HCT116 (cell line): ENCODE results near the gene NPB. TPM values are rescaled to one million over a fixed set of nuclear protein-coding genes. Genes with fewer than 3 reads are reported as not detected.

ENCODE experiments used
- ATAC-seq: fragments of 200-7000 bp; cut with Tn5 transposase; 2 replicates; pipeline ENCODE4 v1.9.1; 2020; ENCODE audit warnings: mild to moderate bottlenecking, moderate library complexity
- BruUV-seq: library from RNA; stranded (reverse); fragments of 400-500 nt; replicated peaks from 2 replicates; lab custom pipeline; 2021; lab: Mats Ljungman, UMichigan
- CTCF ChIA-PET: fragments of 300-600 bp; sonication (Branson Sonifier 250); formaldehyde crosslinking; loops from one replicate; lab custom pipeline; 2021; ENCODE audit warnings: antibody characterized with exemption; lab: Charles Lee
- POLR2A ChIA-PET: fragments of 300-600, 350-600 bp; sonication (Branson Sonifier 250); formaldehyde crosslinking; loops from one replicate; lab custom pipeline; 2021; ENCODE audit warnings: antibody characterized with exemption; lab: Charles Lee
- RAD21 ChIA-PET, 2 experiments: fragments of 300-600 bp; sonication (Branson Sonifier 250); formaldehyde crosslinking; loops; one replicate each; lab custom pipeline; 2023; ENCODE audit warnings: low total read pairs in 2 of 2; ENCODE audit not compliant: uncharacterized antibody in 2 of 2, unreplicated experiment in 2 of 2, low non-redundant PET in 1 of 2; lab: Charles Lee
- DNase-seq: peaks from one replicate; pipeline ENCODE4 v3.0.0-alpha.2; 2010; ENCODE audit warnings: low read depth, low spot score
- H2AFZ ChIP-seq: fragments of 200-600 bp; shearing (Covaris generic), sonication (generic); 2 replicates; pipeline ENCODE4 v1.6.1; 2017; ENCODE audit warnings: low read depth, mixed run types, mixed read lengths, antibody characterized with exemption, low read length; ENCODE audit not compliant: poor library complexity, severe bottlenecking
- H3K27ac ChIP-seq: 2 replicates; pipeline ENCODE4 v1.5.1; 2012; ENCODE audit warnings: low read depth, low read length
- H3K27me3 ChIP-seq: fragments of 200-600 bp; sonication (generic); 2 replicates; pipeline ENCODE4 v1.6.1; 2016; ENCODE audit warnings: mixed run types, low read length, mixed read lengths; ENCODE audit not compliant: insufficient read depth
- H3K36me3 ChIP-seq, 2 experiments: fragments of 200-500 bp in 1 of 2; fragments of 200-600 bp in 1 of 2; sonication (Bioruptor generic) in 1 of 2; sonication (generic) in 1 of 2; 2 replicates each; pipeline versions ENCODE4 v1.5.1 to v1.6.1; 2014 to 2016; ENCODE audit warnings: low read length in 2 of 2, inconsistent platforms in 1 of 2, mixed read lengths in 1 of 2, mixed run types in 1 of 2; ENCODE audit not compliant: insufficient read depth in 2 of 2, control insufficient read depth in 1 of 2
- H3K4me1 ChIP-seq, 2 experiments: fragments of 200-600 bp in 1 of 2; sonication (generic) in 1 of 2; 2 replicates each; pipeline versions ENCODE4 v1.5.1 to v1.6.1; 2012 to 2017; ENCODE audit warnings: low read length in 2 of 2, inconsistent platforms in 1 of 2, mild to moderate bottlenecking in 1 of 2, mixed read lengths in 1 of 2, mixed run types in 1 of 2, moderate library complexity in 1 of 2; ENCODE audit not compliant: insufficient read depth in 2 of 2, control insufficient read depth in 1 of 2
- H3K4me2 ChIP-seq: fragments of 200-600 bp; sonication (generic); 2 replicates; pipeline ENCODE4 v1.6.1; 2017; ENCODE audit warnings: mixed run types, low read length, mixed read lengths
- H3K4me3 ChIP-seq, 2 experiments: fragments of 200-600 bp in 1 of 2; sonication (generic) in 1 of 2; replicated peaks in 1 of 2; 2 replicates each; pipeline ENCODE4 v1.5.1; 2011 to 2016; ENCODE audit warnings: low read length in 2 of 2, control low read depth in 1 of 2, low read depth in 1 of 2, mild to moderate bottlenecking in 1 of 2, mixed read lengths in 1 of 2, mixed run types in 1 of 2
- H3K79me2 ChIP-seq: fragments of 200-600 bp; sonication (generic); 2 replicates; pipeline ENCODE4 v1.6.1; 2017; ENCODE audit warnings: mild to moderate bottlenecking, mixed run types, low read length, moderate library complexity, mixed read lengths; ENCODE audit not compliant: insufficient read depth
- H3K9ac ChIP-seq: fragments of 200-600 bp; sonication (generic); 2 replicates; pipeline ENCODE4 v1.6.1; 2016; ENCODE audit warnings: low read length, mixed read lengths
- H3K9me2 ChIP-seq: fragments of 200-600 bp; sonication (generic), shearing (Covaris generic); 2 replicates; pipeline ENCODE4 v1.6.1; 2017; ENCODE audit warnings: mixed run types, mild to moderate bottlenecking, moderate library complexity; ENCODE audit not compliant: insufficient read depth
- H3K9me3 ChIP-seq, 2 experiments: fragments of 200-500 bp in 1 of 2; fragments of 200-600 bp in 1 of 2; sonication (Bioruptor generic) in 1 of 2; sonication (generic) in 1 of 2; 2 replicates each; pipeline ENCODE4 v1.6.1; 2014 to 2017; ENCODE audit warnings: low read length in 2 of 2, mixed read lengths in 2 of 2, inconsistent platforms in 1 of 2, low read depth in 1 of 2, mild to moderate bottlenecking in 1 of 2, mixed run types in 1 of 2, moderate library complexity in 1 of 2; ENCODE audit not compliant: control insufficient read depth in 1 of 2, insufficient read depth in 1 of 2
- H4K20me1 ChIP-seq: fragments of 200-600 bp; sonication (generic), shearing (Covaris generic); 2 replicates; pipeline ENCODE4 v1.6.1; 2017; ENCODE audit warnings: mixed run types, mild to moderate bottlenecking, moderate library complexity; ENCODE audit not compliant: insufficient read depth
- ATF3 ChIP-seq: IDR thresholded peaks from 2 replicates; pipeline ENCODE4 v1.6.1; 2012
- CBX3 ChIP-seq: IDR thresholded peaks from 2 replicates; pipeline ENCODE4 v1.6.1; 2012; ENCODE audit warnings: low read depth
- CEBPB ChIP-seq: IDR thresholded peaks from 2 replicates; pipeline ENCODE4 v1.6.1; 2012; ENCODE audit warnings: low read depth
- CTCF ChIP-seq, 3 experiments: fragments of 200-600 bp in 1 of 3; sonication (generic) in 1 of 3; IDR thresholded peaks in 2 of 3; conservative IDR thresholded peaks in 1 of 3; 2 replicates each; pipeline ENCODE4 v1.5.1; 2012 to 2017; ENCODE audit warnings: low read depth in 2 of 3, low read length in 2 of 3, antibody characterized with exemption in 1 of 3, borderline replicate concordance in 1 of 3, control low read depth in 1 of 3, mild to moderate bottlenecking in 1 of 3, mixed read lengths in 1 of 3, mixed run types in 1 of 3, moderate library complexity in 1 of 3; ENCODE audit not compliant: insufficient read depth in 1 of 3
- EGR1 ChIP-seq: IDR thresholded peaks from 2 replicates; pipeline ENCODE4 v1.6.1; 2012; ENCODE audit warnings: low read depth
- ELF1 ChIP-seq: IDR thresholded peaks from 2 replicates; pipeline ENCODE4 v1.6.1; 2012; ENCODE audit warnings: low read depth, borderline replicate concordance
- EZH2 ChIP-seq: fragments of 200-600 bp; sonication (generic); IDR thresholded peaks from 2 replicates; pipeline ENCODE4 v1.6.1; 2017; ENCODE audit warnings: antibody characterized with exemption, mixed run types
- EZH2phosphoT487 ChIP-seq: fragments of 200-600 bp; IDR thresholded peaks from 2 replicates; pipeline ENCODE4 v1.6.1; 2018; ENCODE audit warnings: antibody characterized with exemption, borderline replicate concordance
- JUND ChIP-seq: IDR thresholded peaks from 2 replicates; pipeline ENCODE4 v1.6.1; 2012
- MAX ChIP-seq: IDR thresholded peaks from 2 replicates; pipeline ENCODE4 v1.6.1; 2012
- POLR2A ChIP-seq: IDR thresholded peaks from 2 replicates; pipeline ENCODE4 v1.7.0; 2011; ENCODE audit warnings: borderline replicate concordance; ENCODE audit not compliant: insufficient read depth, insufficient read length; ENCODE audit errors: extremely low read depth
- SIN3A ChIP-seq: IDR thresholded peaks from 2 replicates; pipeline ENCODE4 v1.6.1; 2012; ENCODE audit warnings: low read depth
- SRF ChIP-seq: IDR thresholded peaks from 2 replicates; pipeline ENCODE4 v1.6.1; 2012; ENCODE audit warnings: low read depth
- YY1 ChIP-seq: IDR thresholded peaks from 2 replicates; pipeline ENCODE4 v1.6.1; 2011; ENCODE audit warnings: low read length, low read depth, moderate library complexity, mild to moderate bottlenecking; ENCODE audit not compliant: insufficient replicate concordance; ENCODE audit errors: extremely low read depth
- ZFX ChIP-seq: fragments of 450-650 bp; IDR thresholded peaks from 2 replicates; pipeline ENCODE4 v1.6.1; 2017
- intact Hi-C: fragments of 100-400 bp; cut with micrococcal nuclease; formaldehyde crosslinking; loops from 2 replicates; pipeline ENCODE4 v1.10.0; 2022
- total RNA-seq: library from RNA; stranded (reverse); gene quantifications from one replicate; pipeline ENCODE4 v1.2.1, GENCODE V29; 2021; ENCODE audit not compliant: unreplicated experiment

Gene NPB
- total RNA-seq, 1 experiment from 2014 or later, result 1.2 TPM

GRCh38 chr17:81950501-81950900 lies 48.5 kb downstream of the NPB start:
- CTCF ChIA-PET, result interaction anchor here (2.0 kb wide), 1 partner anchor 9 kb away, joined by 7 read pairs; no protein-coding TSS in a partner anchor

More at GRCh38 chr17:81950501-81950900, 48.5 kb downstream of the NPB start:
- Histone ChIP-seq H3K9me2 (no peaks in the 10 kb centered on the region), H3K36me3 (no peaks in the 10 kb centered on the region), H3K79me2 (no peaks in the 10 kb centered on the region), H4K20me1 (no peaks in the 10 kb centered on the region), H3K4me2 (no peak overlapping the region), H3K9me3 (no peaks in the 10 kb centered on the region), H3K9ac (no peak overlapping the region), H2AFZ (no peak overlapping the region), H3K27me3 (no peaks in the 10 kb centered on the region), H3K27ac (no peak overlapping the region), H3K4me3 (no peak overlapping the region), H3K4me1 (peaks cover 0 to 13% of the 10 kb centered on the region in 2 experiments; a peak in 1 of 4 replicates)
- no peak for ATAC-seq
- POLR2A ChIA-PET, result interaction anchor here (2.6 kb wide), 1 partner anchor 72 kb away, joined by 6 read pairs; the partner anchor contains the start of genes CENPX and LRRC45
- BruUV-seq, result no TSS peak
- TF ChIP-seq JUND, result no peak
- TF ChIP-seq EZH2phosphoT487, result no peak
- no peak for TF ChIP-seq EZH2
- TF ChIP-seq MAX, result no peak
- no peak for TF ChIP-seq EGR1
- TF ChIP-seq CBX3, result no peak
- TF ChIP-seq ZFX, result no peak
- no peak for TF ChIP-seq ELF1
- TF ChIP-seq POLR2A, result no peak
- TF ChIP-seq CTCF (IDR thresholded peaks at IDR 0.05 in 2 of 3, conservative IDR thresholded peaks at IDR 0.05 in 1 of 3; ENCODE audit: borderline replicate concordance in 1 of 3, insufficient read depth in 1 of 3, low read depth in 2 of 3, low read length in 2 of 3), result no peak
- no peak for TF ChIP-seq YY1
- TF ChIP-seq SRF, result no peak
- no peak for TF ChIP-seq SIN3A
- TF ChIP-seq CEBPB, result no peak
- TF ChIP-seq ATF3, result no peak
- intact Hi-C loops, result no loop called here
- RAD21 ChIA-PET, result no interaction called here
- no peak for DNase-seq
